Spleen (tissue), 7 donors: ENCODE data around the gene GALNT16.

Experiments used
- CTCF ChIP-seq, 11 experiments: fragments of 200-600 bp in 7 of 11; fragments of 450-650 bp in 4 of 11; sonication (generic) in 4 of 11; IDR thresholded peaks in 8 of 11; conservative IDR thresholded peaks in 3 of 11; 1 replicate in 7 of 11; 2 replicates in 4 of 11; pipeline versions ENCODE4 v1.4.0 to v1.8.0; 2016 to 2021; ENCODE audit warnings: antibody characterized with exemption in 11 of 11, inconsistent platforms in 4 of 11, mild to moderate bottlenecking in 1 of 11
- POLR2A ChIP-seq, 3 donors: fragments of 450-650 bp; IDR thresholded peaks; one replicate each; pipeline ENCODE4 v1.5.1; 2017; ENCODE audit warnings: antibody characterized with exemption in 3 of 3, mild to moderate bottlenecking in 1 of 3
- donor health status: DM: no; HTN: no; CAD: no; lungs with moderate emphysema.
- donor health status: DM: no; HTN: no; CAD: no.
- donor health status: DM: no; HTN: no; CAD: no.

DNA sequence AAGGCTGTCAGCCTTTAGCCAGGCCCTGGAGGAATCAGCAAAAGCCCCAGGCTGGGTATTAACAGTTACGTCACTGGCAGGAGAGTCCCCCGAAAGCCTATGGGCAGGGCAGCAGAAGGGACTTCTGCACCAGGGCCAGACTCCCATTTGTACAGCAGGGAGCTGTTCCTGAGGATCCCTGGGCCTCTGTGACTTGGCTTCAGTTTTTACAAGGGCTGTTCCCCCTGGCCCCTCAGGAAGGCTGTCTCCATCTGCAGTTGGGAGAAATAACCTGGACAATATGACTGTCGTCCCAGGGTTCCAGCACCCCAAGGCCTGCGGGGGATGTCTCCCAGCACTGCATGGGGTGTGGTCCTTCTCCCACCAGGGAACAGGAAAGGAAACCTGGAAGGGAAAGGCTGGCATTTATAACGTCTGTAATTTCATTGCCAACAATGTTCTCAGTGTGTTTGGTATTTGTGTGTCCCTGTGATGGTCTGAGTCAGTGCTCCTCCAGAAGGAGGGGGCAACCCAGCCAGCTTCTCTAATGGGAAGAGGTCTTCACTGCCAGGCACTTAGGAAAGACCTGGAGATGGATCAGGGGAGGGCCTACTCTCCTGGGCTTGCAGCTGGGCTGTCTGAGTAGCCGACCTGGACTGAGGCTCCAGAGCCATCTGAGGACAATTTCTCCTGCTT is 95.8 kb downstream of the GALNT16 start:
- TF ChIP-seq POLR2A (IDR thresholded peaks at IDR 0.05) (no peak), CTCF (IDR thresholded peaks at IDR 0.05 in 8 of 11, conservative IDR thresholded peaks at IDR 0.05 in 3 of 11) (no peak)
